ENCODE measurements around the gene TCEAL3. TPM values are rescaled to one million over a fixed set of nuclear protein-coding genes. Genes with fewer than 3 reads are reported as not detected.

Gene TCEAL3
- total RNA-seq, 1 donor from 2014 or later = 38.4 TPM

DNA sequence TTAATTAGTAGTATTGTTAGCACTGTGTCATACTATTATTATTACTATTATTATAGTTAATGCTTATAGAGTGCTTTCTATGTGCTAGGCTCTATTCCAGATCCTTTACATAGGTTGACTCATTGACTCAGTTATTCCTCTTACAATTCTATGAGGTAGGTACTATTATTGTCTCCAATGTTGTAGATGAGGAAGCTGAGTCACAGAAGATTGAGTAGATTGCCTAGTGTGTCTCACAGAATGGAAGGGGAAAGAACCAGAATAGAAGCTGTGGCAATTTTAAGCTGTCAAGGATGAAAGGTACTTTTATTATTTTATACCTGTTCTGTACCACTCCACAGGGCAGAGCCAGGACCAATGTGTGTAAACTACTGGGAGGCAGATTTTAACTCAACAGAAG is 19.1 kb downstream of the TCEAL3 start:
- Mint-ChIP-seq H3K9me3 (ENCODE audit: unreplicated experiment) (no peaks in the 10 kb centered on the region), H3K4me1 (ENCODE audit: unreplicated experiment) (peaks cover 14% of the 10 kb centered on the region), H3K27ac (ENCODE audit: unreplicated experiment) (no peak overlapping the region), H3K4me3 (ENCODE audit: unreplicated experiment) (no peak overlapping the region), H3K36me3 (ENCODE audit: unreplicated experiment) (no peaks in the 10 kb centered on the region), H3K27me3 (ENCODE audit: unreplicated experiment) (no peaks in the 10 kb centered on the region)
- no peak for DNase-seq (ENCODE audit: extremely low spot score, unreplicated experiment)
- TF ChIP-seq, protein P1, sequence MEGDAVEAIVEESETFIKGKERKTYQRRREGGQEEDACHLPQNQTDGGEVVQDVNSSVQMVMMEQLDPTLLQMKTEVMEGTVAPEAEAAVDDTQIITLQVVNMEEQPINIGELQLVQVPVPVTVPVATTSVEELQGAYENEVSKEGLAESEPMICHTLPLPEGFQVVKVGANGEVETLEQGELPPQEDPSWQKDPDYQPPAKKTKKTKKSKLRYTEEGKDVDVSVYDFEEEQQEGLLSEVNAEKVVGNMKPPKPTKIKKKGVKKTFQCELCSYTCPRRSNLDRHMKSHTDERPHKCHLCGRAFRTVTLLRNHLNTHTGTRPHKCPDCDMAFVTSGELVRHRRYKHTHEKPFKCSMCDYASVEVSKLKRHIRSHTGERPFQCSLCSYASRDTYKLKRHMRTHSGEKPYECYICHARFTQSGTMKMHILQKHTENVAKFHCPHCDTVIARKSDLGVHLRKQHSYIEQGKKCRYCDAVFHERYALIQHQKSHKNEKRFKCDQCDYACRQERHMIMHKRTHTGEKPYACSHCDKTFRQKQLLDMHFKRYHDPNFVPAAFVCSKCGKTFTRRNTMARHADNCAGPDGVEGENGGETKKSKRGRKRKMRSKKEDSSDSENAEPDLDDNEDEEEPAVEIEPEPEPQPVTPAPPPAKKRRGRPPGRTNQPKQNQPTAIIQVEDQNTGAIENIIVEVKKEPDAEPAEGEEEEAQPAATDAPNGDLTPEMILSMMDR (IDR thresholded peaks at IDR 0.05) = no peak

DNA sequence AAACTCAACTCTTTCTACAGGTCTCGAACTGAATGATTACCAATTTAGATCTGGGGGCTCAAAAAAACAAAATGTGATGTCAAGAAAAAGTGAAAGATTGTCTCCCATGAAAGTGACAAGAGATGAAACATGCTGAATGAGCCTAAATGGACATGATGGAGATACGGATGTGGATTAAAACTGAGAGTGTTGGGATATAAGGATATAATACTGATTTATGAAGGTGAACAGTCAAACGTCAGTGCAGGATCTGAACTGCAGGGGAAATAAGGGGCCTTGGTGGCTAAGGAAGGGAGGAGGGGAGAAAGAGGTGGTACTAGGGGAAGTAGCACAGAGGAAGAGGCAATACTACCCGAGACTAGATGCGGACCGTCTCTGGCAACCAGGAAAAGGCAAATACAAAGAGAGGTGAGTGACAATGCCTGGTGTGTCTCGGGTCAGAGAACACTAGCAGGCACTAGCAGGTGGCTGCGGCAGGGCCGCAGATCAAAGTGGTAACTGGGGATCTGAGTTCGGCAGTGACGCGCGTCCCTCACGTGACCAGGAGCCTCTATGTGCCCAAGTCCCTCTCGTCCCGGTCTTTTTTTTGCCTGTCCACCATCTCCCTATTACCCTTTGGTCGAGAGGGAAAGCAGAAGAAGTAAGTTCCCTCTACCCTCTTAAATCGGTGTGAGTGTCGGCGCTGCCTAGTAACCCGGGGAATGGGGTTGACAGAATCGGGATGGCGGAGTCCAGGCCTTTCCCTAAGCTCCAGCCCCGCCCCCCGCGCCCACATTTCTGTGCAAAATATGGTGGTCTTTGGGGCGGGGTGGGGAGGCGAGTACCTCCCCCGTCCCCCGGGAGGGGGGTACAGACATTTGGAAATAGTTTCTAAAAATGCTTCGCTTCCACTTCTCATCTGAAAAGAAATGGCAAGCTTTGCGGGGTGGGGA is 20.9 kb downstream of the TCEAL3 start, which contains the start of gene TCEAL1:
TSS of gene TCEAL1 (plus strand) at position 590 of the 932 bp plus-strand sequence. CDS start 942 bp downstream, outside the sequence.
- Mint-ChIP-seq H3K4me1 (ENCODE audit: unreplicated experiment) (peaks cover 12% of the 10 kb centered on the region), H3K4me3 (ENCODE audit: unreplicated experiment) (peak within 1 kb of the TSS; percentile 79), H3K36me3 (ENCODE audit: unreplicated experiment) (no peaks in the 10 kb centered on the region), H3K9me3 (ENCODE audit: unreplicated experiment) (no peaks in the 10 kb centered on the region), H3K27ac (ENCODE audit: unreplicated experiment) (peak within 1 kb of the TSS; percentile 88), H3K27me3 (ENCODE audit: unreplicated experiment) (no peaks in the 10 kb centered on the region)
- TF ChIP-seq, protein P1 (IDR thresholded peaks at IDR 0.05) = no peak
- no peak for DNase-seq (ENCODE audit: extremely low spot score, unreplicated experiment)

DNA sequence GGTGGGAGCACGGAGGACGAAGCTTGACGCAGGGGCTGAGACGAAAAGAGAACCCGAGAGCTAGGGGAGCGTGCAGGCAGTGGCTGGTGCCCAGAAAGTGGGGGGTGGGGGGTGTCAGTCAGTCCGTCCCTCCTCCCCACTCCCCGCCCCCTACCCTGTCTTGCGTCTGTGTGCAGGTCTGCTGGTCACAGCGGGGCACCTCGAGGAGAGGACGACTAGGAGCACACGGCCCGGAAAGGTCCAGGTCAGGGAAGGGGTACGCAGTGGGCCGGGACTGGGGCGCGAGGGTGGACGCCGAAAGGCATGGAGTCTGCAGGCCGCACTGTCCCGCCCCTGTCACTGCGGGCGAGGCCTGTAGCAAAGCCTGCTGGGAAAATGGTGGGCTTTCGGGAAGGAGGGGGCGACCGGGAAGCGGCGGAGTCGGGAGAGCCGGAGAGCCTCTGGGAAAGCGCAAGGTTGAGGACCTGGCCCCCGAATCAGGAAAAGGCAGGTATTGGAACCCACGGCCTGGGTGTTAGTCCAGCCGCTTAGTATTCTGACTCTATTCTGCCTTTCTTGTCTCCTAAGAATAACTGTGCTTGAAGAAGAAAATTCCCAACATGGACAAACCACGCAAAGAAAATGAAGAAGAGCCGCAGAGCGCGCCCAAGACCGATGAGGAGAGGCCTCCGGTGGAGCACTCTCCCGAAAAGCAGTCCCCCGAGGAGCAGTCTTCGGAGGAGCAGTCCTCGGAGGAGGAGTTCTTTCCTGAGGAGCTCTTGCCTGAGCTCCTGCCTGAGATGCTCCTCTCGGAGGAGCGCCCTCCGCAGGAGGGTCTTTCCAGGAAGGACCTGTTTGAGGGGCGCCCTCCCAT is 21.8 kb downstream of the TCEAL3 start:
- H3K4me1 Mint-ChIP-seq (ENCODE audit: unreplicated experiment) = peaks cover 7% of the 10 kb centered on the region
- no peaks in the 10 kb centered on the region for H3K27me3 Mint-ChIP-seq (ENCODE audit: unreplicated experiment)
- H3K9me3 Mint-ChIP-seq (ENCODE audit: unreplicated experiment) = no peaks in the 10 kb centered on the region
- TF ChIP-seq, protein P1 (IDR thresholded peaks at IDR 0.05) = peak; percentile 66
- H3K27ac Mint-ChIP-seq (ENCODE audit: unreplicated experiment) = peak overlapping the region; percentile 88
- peak overlapping the region; percentile 79 for H3K4me3 Mint-ChIP-seq (ENCODE audit: unreplicated experiment)
- DNase-seq (ENCODE audit: extremely low spot score, unreplicated experiment) = no peak
- H3K36me3 Mint-ChIP-seq (ENCODE audit: unreplicated experiment) = no peaks in the 10 kb centered on the region

DNA sequence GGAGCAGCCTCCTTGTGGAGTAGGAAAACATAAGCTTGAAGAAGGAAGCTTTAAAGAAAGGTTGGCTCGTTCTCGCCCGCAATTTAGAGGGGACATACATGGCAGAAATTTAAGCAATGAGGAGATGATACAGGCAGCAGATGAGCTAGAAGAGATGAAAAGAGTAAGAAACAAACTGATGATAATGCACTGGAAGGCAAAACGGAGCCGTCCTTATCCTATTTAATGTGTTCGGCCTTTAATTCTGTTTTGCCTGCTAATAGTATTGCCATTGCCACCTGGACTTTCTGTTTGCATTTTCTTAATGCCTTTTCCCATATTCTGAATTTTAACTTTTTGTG is 22.4 kb downstream of the TCEAL3 start:
- Mint-ChIP-seq H3K4me3 (ENCODE audit: unreplicated experiment) (peak overlapping the region; percentile 79), H3K27me3 (ENCODE audit: unreplicated experiment) (no peaks in the 10 kb centered on the region), H3K4me1 (ENCODE audit: unreplicated experiment) (peaks cover 7% of the 10 kb centered on the region), H3K9me3 (ENCODE audit: unreplicated experiment) (no peaks in the 10 kb centered on the region), H3K27ac (ENCODE audit: unreplicated experiment) (peak overlapping the region; percentile 88), H3K36me3 (ENCODE audit: unreplicated experiment) (no peaks in the 10 kb centered on the region)
- TF ChIP-seq, protein P1 (IDR thresholded peaks at IDR 0.05) = no peak
- no peak for DNase-seq (ENCODE audit: extremely low spot score, unreplicated experiment)

DNA sequence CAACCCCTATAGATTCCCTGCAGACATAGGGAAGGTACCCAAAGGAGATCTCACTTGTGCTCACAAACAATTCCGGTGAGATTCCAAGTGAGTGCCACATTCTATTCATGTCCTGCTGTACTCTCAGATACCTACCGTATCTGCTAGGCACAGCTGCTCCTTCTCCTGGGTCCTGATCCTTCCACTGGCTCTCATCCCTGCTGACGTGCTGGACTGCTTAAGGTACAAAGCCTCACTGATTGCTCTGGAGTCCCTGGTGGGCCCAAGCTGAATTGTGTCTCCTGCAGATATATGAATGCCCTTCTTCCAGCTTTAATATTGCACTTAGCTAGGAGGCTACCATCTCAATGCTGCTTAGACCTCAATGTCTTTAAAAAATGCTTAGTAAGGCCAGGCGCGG is 23.4 kb downstream of the TCEAL3 start:
- no peaks in the 10 kb centered on the region for H3K36me3 Mint-ChIP-seq (ENCODE audit: unreplicated experiment)
- no peak overlapping the region for H3K4me3 Mint-ChIP-seq (ENCODE audit: unreplicated experiment)
- no peak for DNase-seq (ENCODE audit: extremely low spot score, unreplicated experiment)

More for the DNA sequence above, 23.4 kb downstream of the TCEAL3 start:
- TF ChIP-seq, protein P1 (IDR thresholded peaks at IDR 0.05) = no peak
- Mint-ChIP-seq H3K9me3 (ENCODE audit: unreplicated experiment) (no peaks in the 10 kb centered on the region), H3K27me3 (ENCODE audit: unreplicated experiment) (no peaks in the 10 kb centered on the region), H3K4me1 (ENCODE audit: unreplicated experiment) (peaks cover 7% of the 10 kb centered on the region), H3K27ac (ENCODE audit: unreplicated experiment) (no peak overlapping the region)
